ENCODE measurements around the gene RELA. TPM values are rescaled to one million over a fixed set of nuclear protein-coding genes. Genes with fewer than 3 reads are reported as not detected.

RELA gene
- total and polyA plus RNA-seq, 2 of the 13 experiments (the other 11 are each of a cell fraction or from before 2014, with no cell fraction given): 21.4 to 40.5 TPM

DNA sequence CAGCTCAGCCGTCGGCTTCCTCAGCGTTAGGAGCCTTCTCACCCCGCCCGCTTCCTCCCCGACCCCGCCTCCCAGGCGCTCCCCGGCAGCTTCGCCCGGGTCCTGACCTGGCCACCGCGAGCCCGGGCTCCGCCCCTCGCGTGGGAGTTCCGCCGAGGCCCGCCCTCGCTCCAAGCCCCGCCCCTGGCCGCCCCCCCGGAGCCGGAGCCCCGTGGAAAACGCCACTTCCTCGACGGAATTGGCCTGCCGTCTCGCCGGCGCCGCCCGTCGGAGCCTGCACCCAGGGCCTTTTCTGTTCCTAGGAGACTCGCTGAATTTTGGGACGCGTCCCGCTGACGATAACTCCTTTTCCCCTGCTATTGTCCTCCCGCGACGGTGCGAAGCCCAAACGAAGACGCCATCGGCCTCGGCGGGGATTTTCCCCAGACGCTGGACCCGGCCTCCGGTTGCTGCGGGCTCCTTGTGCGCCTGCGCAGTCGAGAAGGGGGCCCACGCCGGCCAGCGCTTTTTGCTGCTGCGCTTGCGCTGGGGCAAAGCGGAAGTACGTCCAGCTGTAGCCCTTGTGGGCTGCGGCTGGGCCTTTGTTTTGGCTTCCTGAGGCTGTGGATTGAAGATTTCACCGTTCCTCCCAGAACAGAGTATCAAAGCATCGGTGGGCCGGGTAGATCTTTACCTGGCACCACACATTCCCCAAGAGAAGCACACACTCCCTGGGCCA is 10.0 kb downstream of the RELA start (continued):
- TF ChIP-seq TMF1 (CRISPR knock-in tag; IDR thresholded peaks at IDR 0.05; ENCODE audit: low read depth) (peak; percentile 13; the same call in 1 of the 2 replicates), TBX3 (IDR thresholded peaks at IDR 0.05; ENCODE audit: borderline replicate concordance) (no peak), ZNF772 (CRISPR knock-in tag; IDR thresholded peaks at IDR 0.05) (peak; percentile 82; the same call in 1 of the 2 replicates), RAD51 (IDR thresholded peaks at IDR 0.05; ENCODE audit: borderline replicate concordance) (no peak), ZNF547 (CRISPR knock-in tag; IDR thresholded peaks at IDR 0.05) (peak; percentile 88; the same call in 1 of the 2 replicates), ZNF883 (CRISPR knock-in tag; IDR thresholded peaks at IDR 0.05; ENCODE audit: not compliant biosample characterization) (no peak), ZSCAN21 (CRISPR knock-in tag; IDR thresholded peaks at IDR 0.05; ENCODE audit: borderline replicate concordance) (peak; percentile 78; the same call in 1 of the 2 replicates), NKX3-1 (CRISPR knock-in tag; IDR thresholded peaks at IDR 0.05) (peak; percentile 77; the same call in 1 of the 2 replicates), CBX5 (CRISPR knock-in tag; IDR thresholded peaks at IDR 0.05; ENCODE audit: borderline replicate concordance) (no peak), ZBTB20 (CRISPR knock-in tag; IDR thresholded peaks at IDR 0.05; ENCODE audit: borderline replicate concordance, low read depth) (peak; percentile 42; the same call in 1 of the 2 replicates), ZNF580 (CRISPR knock-in tag; IDR thresholded peaks at IDR 0.05; ENCODE audit: borderline replicate concordance, low read depth) (peak; percentile 60; the same call in 1 of the 2 replicates), GMEB2 (CRISPR knock-in tag; IDR thresholded peaks at IDR 0.05; ENCODE audit: low read depth) (no peak), ZNF709 (CRISPR knock-in tag; IDR thresholded peaks at IDR 0.05) (0 out of 2 replicates have a peak, but pooled peaks have one; percentile 18), MYPOP (CRISPR knock-in tag; IDR thresholded peaks at IDR 0.05) (peak; percentile 92), SNAPC5 (CRISPR knock-in tag; IDR thresholded peaks at IDR 0.05; ENCODE audit: borderline replicate concordance) (0 out of 2 replicates have a peak, but pooled peaks have one; percentile 31), ETV5 (CRISPR knock-in tag; IDR thresholded peaks at IDR 0.05; ENCODE audit: borderline replicate concordance) (peak; percentile 43; the same call in 1 of the 2 replicates), ZNF251 (CRISPR knock-in tag; IDR thresholded peaks at IDR 0.05) (no peak), ZNF232 (CRISPR knock-in tag; IDR thresholded peaks at IDR 0.05; ENCODE audit: borderline replicate concordance) (peak; percentile 87; the same call in 1 of the 2 replicates), SIX4 (CRISPR knock-in tag; IDR thresholded peaks at IDR 0.05) (no peak), EED (CRISPR knock-in tag; IDR thresholded peaks at IDR 0.05) (peak; percentile 56; the same call in 1 of the 2 replicates), MTA1 (CRISPR knock-in tag; IDR thresholded peaks at IDR 0.05; ENCODE audit: borderline replicate concordance) (peak; percentile 46; the same call in 1 of the 2 replicates), ZNF3 (CRISPR knock-in tag; IDR thresholded peaks at IDR 0.05) (no peak)
- TF ChIP-seq, protein P1, sequence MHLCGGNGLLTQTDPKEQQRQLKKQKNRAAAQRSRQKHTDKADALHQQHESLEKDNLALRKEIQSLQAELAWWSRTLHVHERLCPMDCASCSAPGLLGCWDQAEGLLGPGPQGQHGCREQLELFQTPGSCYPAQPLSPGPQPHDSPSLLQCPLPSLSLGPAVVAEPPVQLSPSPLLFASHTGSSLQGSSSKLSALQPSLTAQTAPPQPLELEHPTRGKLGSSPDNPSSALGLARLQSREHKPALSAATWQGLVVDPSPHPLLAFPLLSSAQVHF (CRISPR knock-in tag; IDR thresholded peaks at IDR 0.05): no peak; the same call in 1 of the 2 replicates

All from HepG2 (cell line).